ENCODE measurements around the gene CCDC88B.

Gene CCDC88B

GRCh38 chr11:64349404-64349803 is 9.4 kb downstream of the CCDC88B start:
- POLR2A ChIA-PET = interaction anchor here (1.3 to 2.7 kb wide), 2 partner anchors 32 to 78 kb away, joined by 3 to 10 read pairs; partner anchors contain the start of genes PRDX5 and TRMT112
- H3K36me3 ChIP-seq (ENCODE audit: control insufficient read depth in 2 of 2, insufficient read depth in 1 of 2, low read length in 2 of 2) = no peaks in the 10 kb centered on the region
- no peaks in the 10 kb centered on the region for H3K4me1 ChIP-seq (ENCODE audit: control insufficient read depth, insufficient read depth, low read length)
- H3K9me3 ChIP-seq (ENCODE audit: control insufficient read depth, insufficient read depth, low read depth, low read length) = no peaks in the 10 kb centered on the region
- peak; percentile 64 for TF ChIP-seq KLF1 (tag by site-specific recombination; IDR thresholded peaks at IDR 0.05)
- TF ChIP-seq SP7 (tag by site-specific recombination; IDR thresholded peaks at IDR 0.05) = no peak
- H3K27ac ChIP-seq (ENCODE audit: extremely low read depth, low read depth, low read length) = no peak overlapping the region
- no peak overlapping the region for H3K4me3 ChIP-seq (ENCODE audit: low read depth, low read length)
- CTCF ChIA-PET = interaction anchor here (0.6 to 1.3 kb wide), 3 partner anchors 14 to 78 kb away, joined by 3 to 4 read pairs (median 3); no protein-coding TSS in a partner anchor

DNA sequence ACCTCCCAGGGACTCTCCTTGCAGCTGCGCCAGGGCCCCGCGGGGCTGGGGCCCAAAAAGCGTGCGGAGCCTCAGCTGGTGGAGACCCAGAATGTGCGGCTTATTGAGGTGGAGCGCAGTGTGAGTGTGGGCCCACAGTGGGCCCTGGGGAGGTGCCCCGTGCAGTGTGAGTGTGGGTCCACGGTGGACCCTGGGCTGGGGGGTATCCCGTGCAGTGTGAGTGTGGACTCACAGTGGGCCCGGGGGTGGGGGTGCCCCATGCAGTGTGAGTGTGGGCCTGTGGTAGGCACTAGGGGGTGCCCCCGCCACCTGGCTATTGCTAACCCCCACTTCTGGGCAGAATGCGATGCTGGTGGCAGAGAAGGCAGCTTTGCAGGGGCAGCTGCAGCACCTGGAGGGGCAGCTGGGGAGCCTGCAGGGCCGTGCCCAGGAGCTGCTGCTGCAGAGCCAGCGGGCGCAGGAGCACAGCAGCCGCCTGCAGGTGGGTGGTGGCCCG is 11.2 kb downstream of the CCDC88B start:
- POLR2A ChIA-PET = interaction anchor here (1.0 kb wide), 1 partner anchor 34 kb away, joined by 3 read pairs; the partner anchor contains the start of genes PRDX5 and TRMT112
- no peaks in the 10 kb centered on the region for H3K36me3 ChIP-seq (ENCODE audit: control insufficient read depth in 2 of 2, insufficient read depth in 1 of 2, low read length in 2 of 2)
- TF ChIP-seq GLIS2 (tag by site-specific recombination; IDR thresholded peaks at IDR 0.05) (peak; percentile 37; the same call in 1 of the 2 replicates), ZNF610 (tag by site-specific recombination; IDR thresholded peaks at IDR 0.05; ENCODE audit: borderline replicate concordance) (no peak), GLIS1 (tag by site-specific recombination; IDR thresholded peaks at IDR 0.05) (0 out of 2 replicates have a peak, but pooled peaks have one; percentile 24), ZNF792 (tag by site-specific recombination; IDR thresholded peaks at IDR 0.05) (no peak), ZNF692 (tag by site-specific recombination; IDR thresholded peaks at IDR 0.05) (peak; percentile 61), ZFP69B (tag by site-specific recombination; IDR thresholded peaks at IDR 0.05) (peak; percentile 58)
- no peak overlapping the region for H3K27ac ChIP-seq (ENCODE audit: extremely low read depth, low read depth, low read length)
- CTCF ChIA-PET = no interaction called here
- H3K4me1 ChIP-seq (ENCODE audit: control insufficient read depth, insufficient read depth, low read length) = no peaks in the 10 kb centered on the region
- no peaks in the 10 kb centered on the region for H3K9me3 ChIP-seq (ENCODE audit: control insufficient read depth, insufficient read depth, low read depth, low read length)
- no peak overlapping the region for H3K4me3 ChIP-seq (ENCODE audit: low read depth, low read length)

DNA sequence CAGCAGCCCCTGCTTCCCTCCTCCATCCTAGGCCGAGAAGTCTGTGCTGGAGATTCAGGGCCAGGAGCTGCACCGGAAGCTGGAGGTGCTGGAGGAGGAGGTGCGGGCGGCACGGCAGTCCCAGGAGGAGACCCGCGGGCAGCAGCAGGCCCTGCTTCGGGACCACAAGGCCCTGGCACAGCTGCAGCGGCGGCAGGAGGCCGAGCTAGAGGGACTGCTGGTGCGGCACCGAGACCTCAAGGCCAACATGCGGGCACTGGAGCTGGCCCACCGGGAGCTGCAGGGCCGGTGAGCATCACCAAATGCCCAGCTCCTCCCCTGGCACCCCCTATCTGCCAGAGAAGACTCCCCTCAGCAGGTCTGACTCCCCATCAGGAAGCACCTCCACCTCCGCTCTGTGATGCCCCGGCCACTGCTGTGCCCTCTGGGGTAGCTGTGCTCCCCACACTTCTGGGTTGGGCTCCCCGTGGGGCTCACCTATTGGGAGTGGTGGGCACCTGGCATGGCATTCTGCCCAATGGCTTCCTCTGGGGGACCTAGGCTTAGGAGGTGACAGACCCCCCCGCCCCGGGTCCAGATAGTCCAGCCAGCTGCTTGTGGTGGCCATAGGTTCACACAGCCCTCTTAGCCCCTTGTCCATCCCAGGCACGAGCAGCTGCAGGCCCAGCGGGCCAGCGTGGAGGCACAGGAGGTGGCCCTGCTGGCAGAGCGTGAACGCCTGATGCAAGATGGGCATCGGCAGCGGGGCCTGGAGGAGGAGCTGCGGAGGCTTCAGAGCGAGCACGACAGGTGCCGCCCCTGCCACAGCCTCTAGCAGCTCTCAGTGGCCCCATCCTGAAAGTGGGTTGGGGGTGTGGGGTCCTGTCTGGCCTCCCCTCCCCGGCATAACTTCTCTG is 12.3 kb downstream of the CCDC88B start:
- CTCF ChIA-PET = interaction anchor here (0.6 to 7.8 kb wide), 7 partner anchors 9 to 863 kb away, joined by 3 to 86 read pairs (median 4); partner anchors contain the start of genes CCDC88B, PRDX5 and TRMT112
- Histone ChIP-seq H3K36me3 (ENCODE audit: control insufficient read depth in 2 of 2, insufficient read depth in 1 of 2, low read length in 2 of 2) (no peaks in the 10 kb centered on the region), H3K27ac (ENCODE audit: extremely low read depth, low read depth, low read length) (no peak overlapping the region), H3K4me3 (ENCODE audit: low read depth, low read length) (no peak overlapping the region), H3K9me3 (ENCODE audit: control insufficient read depth, insufficient read depth, low read depth, low read length) (no peaks in the 10 kb centered on the region), H3K4me1 (ENCODE audit: control insufficient read depth, insufficient read depth, low read length) (no peaks in the 10 kb centered on the region)
- POLR2A ChIA-PET = interaction anchor here (3.7 kb wide), 1 partner anchor 35 kb away, joined by 34 read pairs; the partner anchor contains the start of genes PRDX5 and TRMT112
- TF ChIP-seq IKZF3 (tag by site-specific recombination; IDR thresholded peaks at IDR 0.05) = no peak
- no peak for TF ChIP-seq GLIS2 (tag by site-specific recombination; IDR thresholded peaks at IDR 0.05)
- TF ChIP-seq ZIC2 (tag by site-specific recombination; IDR thresholded peaks at IDR 0.05) = peak; percentile 60
- TF ChIP-seq HIC1 (tag by site-specific recombination; IDR thresholded peaks at IDR 0.05) = peak; percentile 9; the same call in 1 of the 2 replicates
